H1 (cell line): ENCODE data around the gene SRR. TPM values are rescaled to one million over a fixed set of nuclear protein-coding genes. Genes with fewer than 3 reads are reported as not detected.

Experiments
- CTCF ChIA-PET: fragments of 300-600 bp; sonication (Branson Sonifier 250); formaldehyde crosslinking; loops from one replicate; lab custom pipeline; 2021; ENCODE audit not compliant: partially characterized antibody; lab: Charles Lee
- POLR2A ChIA-PET: fragments of 300-600 bp; sonication (Branson Sonifier 250); formaldehyde crosslinking; loops from one replicate; lab custom pipeline; 2021; ENCODE audit warnings: inconsistent platforms; ENCODE audit not compliant: partially characterized antibody; lab: Charles Lee
- DNase-seq, 2 experiments: peaks; one replicate each; pipeline versions ENCODE4 v3.0.0 to v3.0.0-alpha.2; 2010 to 2022; ENCODE audit warnings: low spot score in 2 of 2, low read depth in 1 of 2, mixed read lengths in 1 of 2
- FAIRE-seq: peaks from 2 replicates; lab custom pipeline; 2011; peaks lifted over from hg19 to GRCh38; lab: Jason Lieb, UNC
- H2AFZ ChIP-seq: 2 replicates; pipeline ENCODE4 v1.8.1; 2012; ENCODE audit warnings: low read length, inconsistent platforms
- H2AK5ac ChIP-seq: 2 replicates; pipeline ENCODE4 v1.6.1; 2013; ENCODE audit warnings: low read depth, low read length
- H2BK120ac ChIP-seq: replicated peaks from 2 replicates; pipeline ENCODE3; 2013; ENCODE audit warnings: low read depth, low read length, inconsistent platforms
- H2BK12ac ChIP-seq: 2 replicates; pipeline ENCODE4 v1.6.1; 2013; ENCODE audit warnings: low read depth, low read length
- H2BK15ac ChIP-seq: 2 replicates; pipeline ENCODE4 v1.6.1; 2013; ENCODE audit warnings: low read length
- H2BK20ac ChIP-seq: 2 replicates; pipeline ENCODE4 v1.6.1; 2013; ENCODE audit warnings: low read length
- H2BK5ac ChIP-seq: 2 replicates; pipeline ENCODE4 v1.6.1; 2013; ENCODE audit warnings: low read depth, low read length
- H3K14ac ChIP-seq: 2 replicates; pipeline ENCODE4 v1.6.1; 2013; ENCODE audit warnings: inconsistent platforms; ENCODE audit not compliant: insufficient read length
- H3K18ac ChIP-seq: 2 replicates; pipeline ENCODE4 v1.6.1; 2013; ENCODE audit warnings: low read length; ENCODE audit errors: extremely low read depth
- H3K23ac ChIP-seq: 2 replicates; pipeline ENCODE4 v1.6.1; 2013; ENCODE audit warnings: inconsistent platforms; ENCODE audit not compliant: insufficient read length
- H3K23me2 ChIP-seq: 2 replicates; pipeline ENCODE4 v1.6.1; 2013; ENCODE audit warnings: low read depth, low read length
- H3K27ac ChIP-seq: 2 replicates; pipeline ENCODE4 v1.6.1; 2011; ENCODE audit warnings: low read depth, low read length, inconsistent platforms
- H3K27me3 ChIP-seq, 4 experiments: replicated peaks in 1 of 4; 1 replicate in 1 of 4; 2 replicates in 3 of 4; pipeline versions ENCODE4 v1.6.1 to v1.8.1; 2011 to 2013; ENCODE audit warnings: low read length in 3 of 4, mild to moderate bottlenecking in 3 of 4, inconsistent platforms in 2 of 4, mixed read lengths in 2 of 4, moderate library complexity in 1 of 4; ENCODE audit not compliant: control insufficient read depth in 3 of 4, insufficient read depth in 3 of 4; ENCODE audit errors: extremely low read depth in 1 of 4
- H3K36me3 ChIP-seq, 4 experiments: 2 replicates each; pipeline versions ENCODE4 v1.6.1 to v1.8.1; 2011 to 2013; ENCODE audit warnings: mild to moderate bottlenecking in 4 of 4, low read length in 3 of 4, moderate library complexity in 2 of 4, control low read depth in 1 of 4, inconsistent platforms in 1 of 4; ENCODE audit not compliant: insufficient read depth in 4 of 4, control insufficient read depth in 2 of 4
- H3K4ac ChIP-seq: replicated peaks from 2 replicates; pipeline ENCODE3; 2013; ENCODE audit warnings: low read length, low read depth, mixed read lengths, inconsistent platforms; ENCODE audit not compliant: insufficient read length
- H3K4me1 ChIP-seq, 4 experiments: replicated peaks in 1 of 4; 1 replicate in 1 of 4; 2 replicates in 3 of 4; pipeline versions ENCODE4 v1.6.1 to v1.8.1; 2011 to 2013; ENCODE audit warnings: low read length in 3 of 4, inconsistent platforms in 2 of 4, mixed read lengths in 1 of 4; ENCODE audit not compliant: insufficient read depth in 4 of 4, control insufficient read depth in 3 of 4
- H3K4me2 ChIP-seq, 2 experiments: 2 replicates each; pipeline versions ENCODE4 v1.6.1 to v1.8.1; 2011 to 2013; ENCODE audit warnings: low read depth in 2 of 2, low read length in 2 of 2, control low read depth in 1 of 2, inconsistent platforms in 1 of 2, mild to moderate bottlenecking in 1 of 2; ENCODE audit not compliant: insufficient read depth in 1 of 2
- H3K4me3 ChIP-seq, 4 experiments: fragments of 200-600, 300-600 bp in 1 of 4; sonication (generic), shearing (Covaris generic), sonication (Bioruptor Twin) in 1 of 4; 2 replicates each; pipeline versions ENCODE4 v1.5.1 to v1.8.1; 2011 to 2016; ENCODE audit warnings: low read length in 4 of 4, low read depth in 3 of 4, control low read depth in 2 of 4, inconsistent platforms in 2 of 4, mild to moderate bottlenecking in 2 of 4, mixed read lengths in 1 of 4, moderate library complexity in 1 of 4; ENCODE audit not compliant: insufficient read depth in 2 of 4; ENCODE audit errors: extremely low read depth in 1 of 4
- H3K56ac ChIP-seq: replicated peaks from 2 replicates; pipeline ENCODE3; 2013; ENCODE audit warnings: low read depth, mild to moderate bottlenecking, mixed read lengths, low read length, inconsistent platforms; ENCODE audit not compliant: insufficient read length
- H3K79me1 ChIP-seq: 2 replicates; pipeline ENCODE4 v1.6.1; 2013; ENCODE audit warnings: low read depth, low read length, control low read depth
- H3K79me2 ChIP-seq, 2 experiments: 2 replicates each; pipeline versions ENCODE4 v1.6.1 to v1.8.1; 2012 to 2013; ENCODE audit warnings: low read length in 2 of 2, mild to moderate bottlenecking in 2 of 2, inconsistent platforms in 1 of 2; ENCODE audit not compliant: insufficient read depth in 2 of 2, control insufficient read depth in 1 of 2
- H3K9ac ChIP-seq, 4 experiments: replicated peaks in 1 of 4; 1 replicate in 1 of 4; 2 replicates in 3 of 4; pipeline versions ENCODE4 v1.6.1 to v1.8.1; 2011 to 2013; ENCODE audit warnings: low read depth in 3 of 4, low read length in 3 of 4, control low read depth in 2 of 4, mild to moderate bottlenecking in 2 of 4, moderate library complexity in 2 of 4, inconsistent platforms in 1 of 4; ENCODE audit errors: extremely low read depth in 1 of 4
- H3K9me3 ChIP-seq, 2 experiments: 2 replicates each; pipeline versions ENCODE4 v1.6.1 to v1.8.1; 2012 to 2013; ENCODE audit warnings: mild to moderate bottlenecking in 2 of 2, moderate library complexity in 2 of 2, control low read depth in 1 of 2, inconsistent platforms in 1 of 2, low read depth in 1 of 2, low read length in 1 of 2, mixed read lengths in 1 of 2; ENCODE audit not compliant: insufficient read depth in 2 of 2
- H4K20me1 ChIP-seq, 2 experiments: replicated peaks in 1 of 2; 2 replicates each; pipeline versions ENCODE3 to v1.8.1; 2011 to 2013; ENCODE audit warnings: inconsistent platforms in 2 of 2, low read length in 2 of 2, mild to moderate bottlenecking in 1 of 2; ENCODE audit not compliant: insufficient read depth in 2 of 2, control insufficient read depth in 1 of 2
- H4K5ac ChIP-seq: 2 replicates; pipeline ENCODE4 v1.6.1; 2013; ENCODE audit warnings: low read length, low read depth, mixed read lengths, inconsistent platforms; ENCODE audit not compliant: insufficient read length
- H4K8ac ChIP-seq: 2 replicates; pipeline ENCODE4 v1.8.0; 2013; ENCODE audit warnings: mild to moderate bottlenecking, moderate library complexity, low read length, inconsistent platforms; ENCODE audit not compliant: insufficient read depth; ENCODE audit errors: extremely low read depth
- H4K91ac ChIP-seq: replicated peaks from 2 replicates; pipeline ENCODE3; 2013; ENCODE audit warnings: low read length, mixed read lengths, inconsistent platforms; ENCODE audit not compliant: insufficient read length
- BACH1 ChIP-seq: IDR thresholded peaks from 2 replicates; pipeline ENCODE4 v1.6.1; 2012; ENCODE audit warnings: low read length, improper control_type of control experiment
- GABPA ChIP-seq: IDR thresholded peaks from 2 replicates; pipeline ENCODE4 v1.6.1; 2011; ENCODE audit warnings: mild to moderate bottlenecking, low read length, moderate library complexity, borderline replicate concordance; ENCODE audit not compliant: insufficient read depth
- KDM4A ChIP-seq: IDR thresholded peaks from one replicate; pipeline ENCODE4 v1.7.1; 2012; ENCODE audit warnings: low read depth, mild to moderate bottlenecking, moderate library complexity, low read length, inconsistent platforms; ENCODE audit not compliant: severe bottlenecking
- RNF2 ChIP-seq: fragments of 200-900, 300-1000 bp; sonication (generic); IDR thresholded peaks from 2 replicates; pipeline ENCODE4 v1.7.1; 2016; ENCODE audit warnings: borderline replicate concordance, low read depth, mild to moderate bottlenecking, antibody characterized with exemption, low read length; ENCODE audit not compliant: poor library complexity, severe bottlenecking; ENCODE audit errors: missing control alignments
- SIRT6 ChIP-seq: IDR thresholded peaks from one replicate; pipeline ENCODE4 v1.7.1; 2012; ENCODE audit warnings: low read length, inconsistent platforms
- WGBS, 2 experiments: shearing (Covaris generic) in 1 of 2; methylation state at CpG; one replicate each; pipeline versions ENCODE4 v1.1.6 to v1.1.7; 2013 to 2015; ENCODE audit warnings: low lambda C conversion rate in 2 of 2, mixed read lengths in 2 of 2, inconsistent platforms in 1 of 2, low coverage in 1 of 2, missing lambda C conversion rate in 1 of 2; ENCODE audit not compliant: insufficient replicate concordance in 2 of 2, insufficient coverage in 1 of 2, insufficient read length in 1 of 2; ENCODE audit errors: extremely low coverage in 1 of 2, missing lambda C conversion rate in 1 of 2; 5-methylcytosine and 5-hydroxymethylcytosine counted together
- polyA plus RNA-seq, 7 experiments: library from polyadenylated mRNA; depleted of rRNA in 3 of 7; stranded (reverse) in 5 of 7; unstranded in 2 of 7; fragments of >200 nt in 5 of 7; fragments of 200-250 nt in 2 of 7; gene quantifications; 1 replicate in 5 of 7; 2 replicates in 1 of 7; 4 replicates in 1 of 7; pipeline versions ENCODE4 v1.2.1 to v1.2.3, GENCODE V29; 2011 to 2013; ENCODE audit warnings: missing spikeins in 2 of 7, mixed read lengths in 2 of 7
- total RNA-seq: library from RNA; stranded (reverse); fragmentation: NEBNext Ultra II Directional; extraction: Animal tissue kit (Norgen Biotek cat#: 25700); gene quantifications from 2 replicates; pipeline ENCODE4 v1.2.1, GENCODE V29; 2021

Gene SRR
- total and polyA plus RNA-seq, 2 of the 8 experiments (the other 6 are each of a cell fraction or from before 2014, with no cell fraction given), result 3.6 to 4.5 TPM

GRCh38 chr17:2365132-2365531 is 61.4 kb downstream of the SRR start:
- Histone ChIP-seq H3K79me1 (no peaks in the 10 kb centered on the region), H2BK120ac (no peak overlapping the region), H4K91ac (no peak overlapping the region), H3K4ac (no peak overlapping the region), H3K9ac (no peak overlapping the region), H3K4me2 (no peak overlapping the region), H3K36me3 (peaks cover 0 to 10% (median 6%) of the 10 kb centered on the region in 4 experiments; a peak in 4 of 8 replicates), H2AK5ac (no peak overlapping the region), H3K27ac (no peak overlapping the region), H3K56ac (no peak overlapping the region), H4K20me1 (peaks cover 2% of the 10 kb centered on the region in 2 experiments), H3K9me3 (no peaks in the 10 kb centered on the region), H3K4me1 (peaks cover 0 to 9% (median 4%) of the 10 kb centered on the region in 4 experiments; a peak in 4 of 7 replicates), H3K23ac (no peak overlapping the region), H3K27me3 (no peaks in the 10 kb centered on the region), H4K5ac (no peak overlapping the region), H2BK12ac (no peak overlapping the region), H3K14ac (no peak overlapping the region), H4K8ac (no peak overlapping the region), H3K4me3 (no peak overlapping the region), H2AFZ (no peak overlapping the region), H3K23me2 (no peaks in the 10 kb centered on the region), H3K18ac (no peak overlapping the region), H2BK5ac (no peak overlapping the region), H2BK20ac (no peak overlapping the region), H3K79me2 (no peaks in the 10 kb centered on the region), H2BK15ac (no peak overlapping the region)
- ChIA-PET POLR2A (interaction anchor here (0.9 to 1.5 kb wide), 5 partner anchors 9 to 32 kb away, joined by 3 to 4 read pairs (median 3); partner anchors contain the start of gene TSR1), CTCF (interaction anchor here (0.6 to 13.4 kb wide), 7 partner anchors 13 to 80 kb away, joined by 3 to 209 read pairs (median 3); no protein-coding TSS in a partner anchor)
- FAIRE-seq (no peak), DNase-seq (no peak)
- WGBS, 2 experiments, result 95% methylated on average over 16 of the region's 20 CpGs; no CpG with 5 or more reads in 1 of the 2 experiments
- no peak for TF ChIP-seq RNF2
- TF ChIP-seq GABPA, result no peak
- TF ChIP-seq SIRT6, result no peak
- no peak for TF ChIP-seq KDM4A
- TF ChIP-seq BACH1, result no peak
